Peyer's patch (tissue), 4 donors: ENCODE measurements around the gene BRAF. TPM values are rescaled to one million over a fixed set of nuclear protein-coding genes. Genes with fewer than 3 reads are reported as not detected.

Source experiments
- DNase-seq, 3 donors: peaks; one replicate each; pipeline ENCODE4 v3.0.0-alpha.2; 2017 to 2019
- H3K27ac ChIP-seq, 4 donors: fragments of 200-600 bp; sonication (generic); one replicate each; pipeline ENCODE4 v1.5.1; 2016 to 2019
- H3K27me3 ChIP-seq, 2 donors: fragments of 200-600 bp; sonication (generic); one replicate each; pipeline ENCODE4 v1.5.1; 2019
- H3K36me3 ChIP-seq, 3 donors: fragments of 200-600 bp; sonication (generic); one replicate each; pipeline ENCODE4 v1.5.1; 2016 to 2019
- H3K4me1 ChIP-seq, 4 donors: fragments of 200-600 bp; sonication (generic); one replicate each; pipeline ENCODE4 v1.5.1; 2016 to 2019
- H3K4me3 ChIP-seq, 4 donors: fragments of 200-600 bp; sonication (generic); 1 replicate in 3 of 4; 2 replicates in 1 of 4; pipeline ENCODE4 v1.5.1; 2016 to 2019; ENCODE audit warnings: mild to moderate bottlenecking in 1 of 4
- H3K9me3 ChIP-seq, 4 donors: fragments of 200-600 bp; sonication (generic); one replicate each; pipeline ENCODE4 v1.5.1; 2016 to 2019; ENCODE audit warnings: mild to moderate bottlenecking in 1 of 4
- POLR2A ChIP-seq, 2 donors: fragments of 450-650 bp; IDR thresholded peaks; one replicate each; pipeline ENCODE4 v1.5.1; 2017; ENCODE audit warnings: antibody characterized with exemption in 2 of 2, mild to moderate bottlenecking in 2 of 2, moderate library complexity in 2 of 2
- total RNA-seq, 4 donors: library from RNA; depleted of rRNA; stranded (reverse); fragments of >200 nt; gene quantifications; one replicate each; pipeline ENCODE4 v1.1.0, GENCODE V29; 2016
- TF ChIP-seq, protein P1 (sequence below), 6 experiments: fragments of 450-650 bp in 4 of 6; fragments of 200-600 bp in 2 of 6; sonication (generic) in 1 of 6; IDR thresholded peaks; one replicate each; pipeline ENCODE4 v1.5.1; 2017 to 2019; ENCODE audit warnings: antibody characterized with exemption in 6 of 6, mild to moderate bottlenecking in 3 of 6, moderate library complexity in 1 of 6

BRAF gene
- total RNA-seq, 4 donors from 2014 or later = 26.3 to 97.4 (median 47.6) TPM

DNA sequence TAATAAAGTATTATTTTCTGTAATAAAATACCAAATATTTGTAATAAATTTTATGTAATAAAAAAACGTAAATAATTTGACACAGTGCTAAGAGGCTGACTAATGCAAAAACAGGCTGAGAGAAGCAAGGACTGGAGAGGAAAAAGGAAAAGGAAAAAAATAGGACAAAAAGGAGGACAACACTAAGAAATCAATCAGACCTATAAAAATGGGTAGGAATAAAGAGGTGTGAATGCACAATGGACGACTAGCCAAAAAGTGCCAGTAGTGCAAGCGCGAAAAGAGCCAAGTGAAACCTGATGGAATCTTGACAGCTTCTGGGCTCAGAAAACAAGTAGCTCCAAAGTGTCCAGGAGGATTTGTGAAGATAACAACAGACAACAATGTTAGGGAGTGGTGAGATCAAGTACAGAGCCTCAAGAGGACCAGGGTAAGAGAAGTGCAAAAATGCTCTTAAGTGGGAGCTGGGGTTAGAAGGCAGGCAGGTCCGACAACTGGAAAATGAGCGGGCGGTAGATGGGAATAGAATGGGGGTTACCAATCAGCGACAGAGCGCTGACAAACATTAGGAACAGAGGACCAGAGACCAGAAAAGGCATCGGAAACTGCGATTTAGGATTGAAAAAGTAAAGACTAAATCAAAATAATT lies 1.2 kb downstream of the BRAF start:
- DNase-seq = no peak
- TF ChIP-seq, protein P1, sequence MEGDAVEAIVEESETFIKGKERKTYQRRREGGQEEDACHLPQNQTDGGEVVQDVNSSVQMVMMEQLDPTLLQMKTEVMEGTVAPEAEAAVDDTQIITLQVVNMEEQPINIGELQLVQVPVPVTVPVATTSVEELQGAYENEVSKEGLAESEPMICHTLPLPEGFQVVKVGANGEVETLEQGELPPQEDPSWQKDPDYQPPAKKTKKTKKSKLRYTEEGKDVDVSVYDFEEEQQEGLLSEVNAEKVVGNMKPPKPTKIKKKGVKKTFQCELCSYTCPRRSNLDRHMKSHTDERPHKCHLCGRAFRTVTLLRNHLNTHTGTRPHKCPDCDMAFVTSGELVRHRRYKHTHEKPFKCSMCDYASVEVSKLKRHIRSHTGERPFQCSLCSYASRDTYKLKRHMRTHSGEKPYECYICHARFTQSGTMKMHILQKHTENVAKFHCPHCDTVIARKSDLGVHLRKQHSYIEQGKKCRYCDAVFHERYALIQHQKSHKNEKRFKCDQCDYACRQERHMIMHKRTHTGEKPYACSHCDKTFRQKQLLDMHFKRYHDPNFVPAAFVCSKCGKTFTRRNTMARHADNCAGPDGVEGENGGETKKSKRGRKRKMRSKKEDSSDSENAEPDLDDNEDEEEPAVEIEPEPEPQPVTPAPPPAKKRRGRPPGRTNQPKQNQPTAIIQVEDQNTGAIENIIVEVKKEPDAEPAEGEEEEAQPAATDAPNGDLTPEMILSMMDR (IDR thresholded peaks at IDR 0.05) = no peak
- no peak for TF ChIP-seq POLR2A (IDR thresholded peaks at IDR 0.05)
- H3K4me3 ChIP-seq = peak overlapping the region; percentile 89 to 99 (median 93)
- no peaks in the 10 kb centered on the region for H3K27me3 ChIP-seq
- no peaks in the 10 kb centered on the region for H3K36me3 ChIP-seq
- H3K27ac ChIP-seq = peak overlapping the region; percentile 92 to 98 (median 97)
- no peaks in the 10 kb centered on the region for H3K9me3 ChIP-seq
- peaks cover 0 to 13% (median 0%) of the 10 kb centered on the region in 4 donors for H3K4me1 ChIP-seq

DNA sequence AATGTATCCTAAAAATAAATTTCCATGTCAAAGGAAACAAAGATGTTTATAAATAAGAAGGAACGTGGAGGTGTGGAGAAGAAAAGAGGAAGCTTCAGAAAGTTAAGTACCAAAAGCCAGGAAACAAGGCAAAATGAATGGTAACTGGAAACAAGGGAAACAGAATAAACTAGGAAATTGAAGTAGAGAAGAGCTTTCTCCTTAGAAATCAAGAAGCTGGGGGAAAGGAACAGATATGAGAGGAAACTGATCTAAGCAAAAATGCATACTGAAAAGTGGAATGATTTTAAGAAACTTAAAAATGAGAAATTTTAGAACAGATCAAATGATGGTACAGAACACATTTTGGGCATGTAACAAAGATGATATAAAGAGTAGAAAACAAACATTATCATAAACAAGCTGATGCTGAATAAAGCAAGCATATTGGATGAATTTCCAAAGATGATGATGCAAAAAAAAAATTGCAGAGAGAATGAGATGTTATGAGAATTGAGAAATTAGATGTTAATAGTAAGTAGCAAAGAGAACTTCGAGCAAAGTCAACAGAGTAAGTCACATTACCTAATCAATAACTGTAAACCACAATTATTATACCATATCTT lies 1.9 kb downstream of the BRAF start:
- no peak for DNase-seq
- Histone ChIP-seq H3K27ac (no peak overlapping the region), H3K27me3 (no peaks in the 10 kb centered on the region), H3K9me3 (no peaks in the 10 kb centered on the region), H3K4me3 (no peak overlapping the region), H3K4me1 (peaks cover 0 to 13% (median 0%) of the 10 kb centered on the region in 4 donors), H3K36me3 (no peaks in the 10 kb centered on the region)
- TF ChIP-seq, protein P1 (IDR thresholded peaks at IDR 0.05) = no peak
- no peak for TF ChIP-seq POLR2A (IDR thresholded peaks at IDR 0.05)

DNA sequence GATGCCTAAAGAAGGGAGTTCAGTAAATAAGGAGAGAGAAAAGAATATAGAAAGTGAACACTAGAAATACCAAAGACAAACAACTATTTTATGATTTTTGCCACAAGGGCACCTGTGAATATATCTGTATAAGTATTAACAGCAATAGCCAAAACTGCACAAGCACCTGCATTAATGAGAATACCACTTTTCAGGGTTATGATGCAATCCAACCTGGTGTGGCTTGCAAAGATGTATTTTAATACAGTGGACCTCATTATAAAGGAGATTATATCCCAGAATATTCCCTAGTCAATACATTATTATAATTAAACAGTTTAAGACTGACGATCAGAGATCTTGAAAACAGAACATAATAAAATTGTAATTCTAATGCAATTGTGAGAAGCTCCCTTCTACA lies 4.0 kb downstream of the BRAF start:
- Histone ChIP-seq H3K4me3 (no peak overlapping the region), H3K9me3 (no peaks in the 10 kb centered on the region), H3K27ac (no peak overlapping the region), H3K27me3 (no peaks in the 10 kb centered on the region), H3K4me1 (peaks cover 0 to 13% (median 0%) of the 10 kb centered on the region in 4 donors), H3K36me3 (no peaks in the 10 kb centered on the region)
- no peak for DNase-seq
- TF ChIP-seq, protein P1 (IDR thresholded peaks at IDR 0.05) = no peak
- no peak for TF ChIP-seq POLR2A (IDR thresholded peaks at IDR 0.05)

DNA sequence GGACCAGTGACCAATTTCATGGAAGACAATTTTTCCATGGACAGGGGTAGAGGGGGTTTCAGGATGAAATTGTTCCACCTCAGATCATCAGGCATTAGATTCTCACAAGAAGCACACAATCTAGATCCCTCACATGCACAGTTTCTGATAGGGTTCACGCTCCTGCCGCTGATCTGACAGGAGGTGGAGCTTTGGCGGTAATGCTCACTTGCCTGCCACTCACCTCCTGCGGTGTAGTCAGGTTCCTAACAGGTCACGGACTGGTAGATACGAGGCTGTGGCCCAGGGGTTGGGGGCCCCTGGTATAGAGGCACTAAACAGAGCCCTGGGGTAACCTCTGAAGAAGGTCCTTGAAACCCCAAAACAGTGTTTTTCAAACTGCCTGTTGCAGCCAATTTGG lies 6.5 kb downstream of the BRAF start:
- no peak for DNase-seq
- no peak overlapping the region for H3K27ac ChIP-seq
- H3K9me3 ChIP-seq = no peaks in the 10 kb centered on the region
- no peak overlapping the region for H3K4me3 ChIP-seq
- no peak for TF ChIP-seq POLR2A (IDR thresholded peaks at IDR 0.05)
- TF ChIP-seq, protein P1 (IDR thresholded peaks at IDR 0.05) = no peak
- H3K27me3 ChIP-seq = no peaks in the 10 kb centered on the region
- peaks cover 0 to 16% (median 0%) of the 10 kb centered on the region in 4 donors for H3K4me1 ChIP-seq
- H3K36me3 ChIP-seq = no peaks in the 10 kb centered on the region

DNA sequence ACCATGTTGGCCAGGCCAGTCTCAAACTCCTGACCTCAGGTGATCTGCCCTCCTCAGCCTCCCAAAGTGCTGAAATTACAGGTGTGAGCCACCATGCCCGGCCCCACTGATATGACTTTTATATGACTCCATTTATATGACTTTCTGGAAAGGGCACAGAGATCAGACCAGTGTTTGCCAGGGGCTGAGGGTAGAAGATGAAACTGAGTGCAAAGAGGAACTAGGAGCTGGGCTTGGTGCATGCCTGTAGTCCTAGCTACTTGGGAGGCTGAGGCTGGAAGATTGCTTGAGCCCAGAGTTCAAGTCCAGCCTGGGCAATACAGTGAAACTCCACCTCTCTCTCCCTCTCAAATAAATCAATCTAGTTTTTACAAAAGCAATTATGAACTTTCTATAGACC lies 7.5 kb downstream of the BRAF start:
- no peaks in the 10 kb centered on the region for H3K9me3 ChIP-seq
- TF ChIP-seq POLR2A (IDR thresholded peaks at IDR 0.05) = no peak
- TF ChIP-seq, protein P1 (IDR thresholded peaks at IDR 0.05) = no peak
- H3K27me3 ChIP-seq = no peaks in the 10 kb centered on the region
- DNase-seq = no peak
- H3K4me3 ChIP-seq = no peak overlapping the region
- H3K4me1 ChIP-seq = peaks cover 0 to 6% (median 0%) of the 10 kb centered on the region in 4 donors
- H3K27ac ChIP-seq = no peak overlapping the region
- H3K36me3 ChIP-seq = no peaks in the 10 kb centered on the region
